ENCODE measurements around the gene SP3. TPM values are rescaled to one million over a fixed set of nuclear protein-coding genes. Genes with fewer than 3 reads are reported as not detected.

The SP3 gene
- total RNA-seq, 4 donors from 2014 or later, result 91.6 to 135 (median 131) TPM

DNA sequence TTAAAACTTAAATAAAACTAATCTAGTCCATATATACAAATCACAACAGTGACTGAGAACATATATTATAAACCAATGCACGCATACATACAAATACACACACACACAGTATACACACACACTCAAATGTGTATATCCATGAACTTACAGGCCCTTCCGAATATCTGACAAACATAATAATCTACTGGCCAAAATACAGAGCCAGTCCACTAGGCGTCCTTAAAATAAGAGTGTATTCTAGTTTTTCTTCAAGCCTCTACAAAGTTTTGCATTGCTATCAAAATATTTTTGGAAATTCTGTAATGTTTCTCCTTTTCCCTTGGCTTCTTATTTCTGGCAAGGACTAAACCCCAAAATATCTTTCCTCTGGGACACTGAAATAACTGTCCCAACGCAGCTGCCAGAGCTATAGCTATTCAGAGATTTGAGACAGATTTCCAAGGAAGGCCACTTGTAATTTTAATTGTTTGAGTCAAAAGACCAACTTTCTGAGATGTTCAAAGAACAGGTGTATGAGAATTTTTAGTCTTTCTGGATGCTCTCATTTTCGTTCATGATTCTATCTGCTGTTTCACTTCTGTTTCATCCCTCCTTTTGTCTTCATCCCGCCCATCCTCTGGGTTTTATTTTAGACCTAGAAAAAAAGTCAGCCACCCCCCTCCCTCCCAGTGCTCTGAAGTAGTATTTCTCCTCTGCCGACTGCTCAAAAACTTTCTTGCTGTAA lies 24.1 kb upstream of the SP3 start:
- TF ChIP-seq CTCF (IDR thresholded peaks at IDR 0.05; ENCODE audit: low read depth), result no peak

DNA sequence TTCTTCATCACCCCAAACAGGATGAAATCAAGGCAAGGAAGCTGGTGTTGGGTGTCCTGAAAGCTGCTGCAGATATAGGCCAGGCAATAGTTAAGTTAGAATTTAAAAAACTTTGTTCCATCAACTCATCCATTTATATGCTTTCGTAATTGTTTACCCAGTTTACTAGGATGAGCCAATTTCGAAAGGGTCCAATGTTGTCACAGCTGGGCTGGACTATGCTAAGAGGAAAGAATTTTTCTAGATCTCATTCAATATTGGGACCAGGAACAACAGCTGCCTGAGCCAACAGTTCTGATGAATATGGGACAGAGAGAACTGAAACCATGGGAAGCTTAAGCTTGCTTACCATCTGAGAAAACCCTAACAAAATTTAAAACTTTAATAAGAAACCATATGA lies 21.6 kb upstream of the SP3 start:
- TF ChIP-seq CTCF (IDR thresholded peaks at IDR 0.05; ENCODE audit: low read depth), result no peak

GRCh38 chr2:173985605-173985992 lies 20.4 kb upstream of the SP3 start:
- TF ChIP-seq CTCF (IDR thresholded peaks at IDR 0.05; ENCODE audit: low read depth), result no peak

- no peak for TF ChIP-seq CTCF (IDR thresholded peaks at IDR 0.05; ENCODE audit: low read depth)
These were observed 19.9 kb upstream of the SP3 start for GRCh38 chr2:173984866-173985604.

- no peak for TF ChIP-seq CTCF (IDR thresholded peaks at IDR 0.05; ENCODE audit: low read depth)
These were observed 18.3 kb upstream of the SP3 start for GRCh38 chr2:173983391-173983871.

- no peak for TF ChIP-seq CTCF (IDR thresholded peaks at IDR 0.05; ENCODE audit: low read depth)
These were observed 17.7 kb upstream of the SP3 start for GRCh38 chr2:173982918-173983317.

DNA sequence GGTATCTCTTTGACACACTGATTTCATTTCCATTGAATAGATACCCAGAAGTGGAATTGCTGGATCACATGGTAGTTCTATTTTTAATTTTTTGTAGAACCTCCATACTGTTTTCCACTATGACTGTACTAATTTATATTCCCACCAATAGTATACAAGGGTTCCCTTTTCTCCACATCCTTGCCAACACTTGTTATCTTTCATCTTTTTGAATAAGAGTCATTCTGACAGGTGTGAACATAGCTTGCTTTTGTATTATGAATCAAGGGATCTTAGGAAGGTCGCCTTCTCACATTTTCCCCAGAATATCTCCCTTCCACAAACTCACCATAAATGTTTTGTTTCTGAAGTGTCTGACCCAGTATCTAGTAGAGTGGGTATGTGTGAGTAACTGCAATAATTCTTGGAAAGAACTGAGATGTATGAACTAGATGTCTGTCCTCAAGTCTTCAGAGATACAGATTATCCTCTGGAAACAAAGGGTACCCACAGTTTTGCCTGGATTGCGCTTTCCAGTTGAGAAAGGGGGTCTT lies 17.1 kb upstream of the SP3 start:
- no peak for TF ChIP-seq CTCF (IDR thresholded peaks at IDR 0.05; ENCODE audit: low read depth)

Data from subcutaneous adipose tissue (tissue), 4 donors.